Uterus (tissue), 2 donors: ENCODE measurements around the gene TAF6.

Experiments
- CTCF ChIP-seq, 4 experiments: fragments of 200-600 bp in 2 of 4; fragments of 450-650 bp in 2 of 4; sonication (generic) in 2 of 4; IDR thresholded peaks; one replicate each; pipeline ENCODE4 v1.5.1; 2016 to 2019; ENCODE audit warnings: antibody characterized with exemption in 4 of 4, mild to moderate bottlenecking in 2 of 4, moderate library complexity in 1 of 4
- POLR2A ChIP-seq, 2 donors: fragments of 450-650 bp; IDR thresholded peaks; one replicate each; pipeline ENCODE4 v1.6.1; 2016; ENCODE audit warnings: antibody characterized with exemption in 2 of 2, mild to moderate bottlenecking in 1 of 2, moderate library complexity in 1 of 2

- no peak for TF ChIP-seq CTCF (IDR thresholded peaks at IDR 0.05)
- no peak for TF ChIP-seq POLR2A (IDR thresholded peaks at IDR 0.05)
Measured at GRCh38 chr7:100079024-100079560, 40.1 kb downstream of the TAF6 start.
